ENCODE results near the gene ANG. TPM values are rescaled to one million over a fixed set of nuclear protein-coding genes. Genes with fewer than 3 reads are reported as not detected.

ANG gene
- total and polyA plus RNA-seq, 12 donors, result 0.78 to 12.0 (median 3.6) TPM

Small RNA genes within 50 kb of the gene (small RNA-seq; reads per million reads assigned to genes)
- gene RF00019, result 0 reads per million in 2 donors

Other genes with a start within 250 kb of the ANG start
- gene OSGEP, start 234.0 kb upstream of the ANG start, total RNA-seq, result 10 to 100 TPM; 25.0 to 57.2 (median 37.4) TPM
- gene OSGEP, start 234.0 kb upstream of the ANG start, polyA plus RNA-seq, result 100 to 1,000 TPM in 2 of 3 donors, 10 to 100 TPM in 1; 31.8 to 102 (median 102) TPM
- 100 to 1,000 TPM in 8 of 9 donors, 10 to 100 TPM in 1; 98.4 to 206 (median 165) TPM for gene APEX1, start 233.5 kb upstream of the ANG start, total RNA-seq
- 100 to 1,000 TPM in 2 of 3 donors, 10 to 100 TPM in 1; 94.1 to 304 (median 125) TPM for gene APEX1, start 233.5 kb upstream of the ANG start, polyA plus RNA-seq
- gene PIP4P1, start 227.3 kb upstream of the ANG start, total RNA-seq, result 10 to 100 TPM; 10.6 to 60.1 (median 28.6) TPM
- gene PIP4P1, start 227.3 kb upstream of the ANG start, polyA plus RNA-seq, result 10 to 100 TPM; 31.9 to 37.6 (median 36.3) TPM
- gene PNP, start 219.4 kb upstream of the ANG start, total RNA-seq, result 10 to 100 TPM in 7 of 9 donors, 1 to 10 TPM in 2; 5.4 to 57.5 (median 17.4) TPM
- 100 to 1,000 TPM in 1 of 3 donors, 10 to 100 TPM in 2; 14.3 to 101 (median 25.6) TPM for gene PNP, start 219.4 kb upstream of the ANG start, polyA plus RNA-seq
- under 1 TPM in 5 of 9 donors, not detected in 4; 0.21 to 0.75 (median 0.58) TPM for gene RNASE10, start 183.2 kb upstream of the ANG start, total RNA-seq
- gene RNASE10, start 183.2 kb upstream of the ANG start, polyA plus RNA-seq, result under 1 TPM in 2 of 3 donors, not detected in 1; 0.30 to 0.32 TPM
- not detected for gene RNASE9, start 127.7 kb upstream of the ANG start, total RNA-seq
- not detected for gene RNASE9, start 127.7 kb upstream of the ANG start, polyA plus RNA-seq
- gene RNASE11, start 100.8 kb upstream of the ANG start, total RNA-seq, result under 1 TPM in 1 of 9 donors, not detected in 8; 0.11 TPM
- under 1 TPM in 1 of 3 donors, not detected in 2; 0.57 TPM for gene RNASE11, start 100.8 kb upstream of the ANG start, polyA plus RNA-seq
- not detected for gene RNASE12, start 97.4 kb upstream of the ANG start, total RNA-seq
- gene RNASE12, start 97.4 kb upstream of the ANG start, polyA plus RNA-seq, result not detected
- not detected for gene OR6S1, start 47.1 kb upstream of the ANG start, total RNA-seq
- not detected for gene OR6S1, start 47.1 kb upstream of the ANG start, polyA plus RNA-seq
- gene RNASE4, start 4.2 kb upstream of the ANG start, total RNA-seq, result 10 to 100 TPM in 2 of 9 donors, 1 to 10 TPM in 7; 1.2 to 24.9 (median 7.7) TPM
- gene RNASE4, start 4.2 kb upstream of the ANG start, polyA plus RNA-seq, result 10 to 100 TPM in 1 of 3 donors, 1 to 10 TPM in 2; 6.0 to 12.7 (median 9.8) TPM
- not detected for gene EDDM3A, start 57.1 kb downstream of the ANG start, total RNA-seq
- not detected for gene EDDM3A, start 57.1 kb downstream of the ANG start, polyA plus RNA-seq
- not detected for gene EDDM3B, start 79.6 kb downstream of the ANG start, total RNA-seq
- gene EDDM3B, start 79.6 kb downstream of the ANG start, polyA plus RNA-seq, result not detected
- gene RNASE6, start 92.5 kb downstream of the ANG start, total RNA-seq, result 10 to 100 TPM in 8 of 9 donors, 1 to 10 TPM in 1; 4.5 to 61.0 (median 22.3) TPM
- 10 to 100 TPM in 1 of 3 donors, 1 to 10 TPM in 2; 5.9 to 17.9 (median 7.2) TPM for gene RNASE6, start 92.5 kb downstream of the ANG start, polyA plus RNA-seq
- gene RNASE1, start 114.1 kb downstream of the ANG start, total RNA-seq, result 1,000 to 10,000 TPM in 2 of 9 donors, 100 to 1,000 TPM in 7; 103 to 2,068 (median 604) TPM
- 100 to 1,000 TPM; 170 to 424 (median 388) TPM for gene RNASE1, start 114.1 kb downstream of the ANG start, polyA plus RNA-seq
- gene RNASE3, start 202.6 kb downstream of the ANG start, total RNA-seq, result under 1 TPM in 2 of 9 donors, not detected in 7; 0.54 to 0.81 TPM
- 1 to 10 TPM in 1 of 3 donors, under 1 TPM in 2; 0.31 to 1.2 (median 0.64) TPM for gene RNASE3, start 202.6 kb downstream of the ANG start, polyA plus RNA-seq

Measured in adrenal gland (tissue), 12 donors.